ENCODE measurements around the gene RCE1.

Gene RCE1

DNA sequence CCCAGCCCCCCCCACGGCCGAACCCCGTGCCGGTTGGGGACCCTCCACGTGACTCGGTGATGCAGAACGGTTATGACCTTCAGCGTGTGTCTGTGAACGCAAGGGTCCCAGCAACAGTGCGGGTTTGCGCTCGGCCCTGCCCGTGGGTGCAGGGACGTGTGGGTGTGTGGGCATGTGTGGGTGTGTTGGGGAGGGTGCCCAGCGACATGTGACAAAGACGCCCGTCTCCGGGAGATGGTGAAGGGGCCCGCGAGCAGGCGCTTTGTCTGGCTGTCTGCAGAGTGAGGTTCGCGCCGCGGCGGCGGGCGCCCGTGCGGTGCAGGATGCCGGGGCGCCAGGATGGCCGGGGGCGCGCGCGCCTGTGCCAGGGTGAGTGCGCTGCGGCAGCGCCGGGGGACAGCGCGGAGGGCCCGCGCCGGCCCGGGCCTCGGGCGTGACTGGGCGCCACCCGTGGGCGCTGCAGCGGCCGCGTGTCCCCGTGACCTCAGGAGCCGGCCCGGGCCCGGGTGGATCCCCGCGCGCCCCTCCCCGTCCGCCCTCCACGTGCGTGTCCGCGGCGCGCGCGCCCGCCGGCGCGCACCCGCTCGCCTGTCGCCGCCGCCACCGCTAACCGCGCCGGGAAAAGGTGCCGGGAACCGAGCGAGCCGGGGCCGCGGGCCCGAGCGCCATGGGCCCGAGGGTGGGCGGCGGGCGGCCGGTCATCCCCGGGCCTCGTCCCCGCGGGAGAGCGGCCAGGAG lies 13.4 kb downstream of the RCE1 start, which contains the start of gene LRFN4:
Gene LRFN4 (plus strand): TSS at position 569 of the 738 bp plus-strand sequence. CDS start 681 bp downstream, outside the sequence.
- in situ Hi-C loops (cut with MboI; ENCODE audit: low sequenced_read_pairs) = no loop called here

DNA sequence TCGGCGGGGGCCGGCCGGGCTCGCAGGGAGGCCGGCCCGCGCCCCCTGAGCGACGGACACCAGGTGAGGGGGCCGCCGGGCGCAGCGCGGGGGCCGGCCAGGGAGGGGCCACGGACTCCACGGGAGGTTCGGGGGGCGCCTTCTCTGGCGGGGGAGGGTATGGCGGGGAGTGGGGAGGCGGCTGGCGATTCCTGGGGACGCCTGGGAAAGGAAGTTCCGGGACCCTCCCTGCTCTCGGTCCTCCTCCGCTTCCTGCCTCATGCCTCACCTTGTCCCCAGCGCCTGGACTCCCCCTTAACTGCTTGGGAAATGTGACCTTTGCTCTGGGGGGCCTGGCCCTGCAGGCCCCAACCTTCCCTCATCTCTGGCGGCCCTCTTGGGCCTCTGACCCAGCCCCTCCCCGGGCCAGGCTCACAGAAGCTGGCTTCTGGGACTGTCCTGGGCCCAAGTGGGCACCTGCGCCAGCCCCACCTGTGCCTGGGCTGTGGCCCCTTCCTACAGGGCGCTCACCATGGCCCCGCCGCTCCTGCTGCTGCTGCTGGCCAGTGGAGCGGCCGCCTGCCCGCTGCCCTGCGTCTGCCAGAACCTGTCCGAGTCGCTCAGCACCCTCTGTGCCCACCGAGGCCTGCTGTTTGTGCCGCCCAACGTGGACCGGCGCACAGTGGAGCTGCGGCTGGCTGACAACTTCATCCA lies 14.1 kb downstream of the RCE1 start:
- in situ Hi-C loops (cut with MboI; ENCODE audit: low sequenced_read_pairs) = no loop called here

DNA sequence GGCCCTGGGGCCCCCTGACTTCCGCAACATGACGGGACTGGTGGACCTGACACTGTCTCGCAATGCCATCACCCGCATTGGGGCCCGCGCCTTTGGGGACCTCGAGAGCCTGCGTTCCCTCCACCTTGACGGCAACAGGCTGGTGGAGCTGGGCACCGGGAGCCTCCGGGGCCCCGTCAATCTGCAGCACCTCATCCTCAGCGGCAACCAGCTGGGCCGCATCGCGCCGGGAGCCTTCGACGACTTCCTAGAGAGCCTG lies 14.6 kb downstream of the RCE1 start:
- in situ Hi-C loops (cut with MboI; ENCODE audit: low sequenced_read_pairs) = no loop called here

DNA sequence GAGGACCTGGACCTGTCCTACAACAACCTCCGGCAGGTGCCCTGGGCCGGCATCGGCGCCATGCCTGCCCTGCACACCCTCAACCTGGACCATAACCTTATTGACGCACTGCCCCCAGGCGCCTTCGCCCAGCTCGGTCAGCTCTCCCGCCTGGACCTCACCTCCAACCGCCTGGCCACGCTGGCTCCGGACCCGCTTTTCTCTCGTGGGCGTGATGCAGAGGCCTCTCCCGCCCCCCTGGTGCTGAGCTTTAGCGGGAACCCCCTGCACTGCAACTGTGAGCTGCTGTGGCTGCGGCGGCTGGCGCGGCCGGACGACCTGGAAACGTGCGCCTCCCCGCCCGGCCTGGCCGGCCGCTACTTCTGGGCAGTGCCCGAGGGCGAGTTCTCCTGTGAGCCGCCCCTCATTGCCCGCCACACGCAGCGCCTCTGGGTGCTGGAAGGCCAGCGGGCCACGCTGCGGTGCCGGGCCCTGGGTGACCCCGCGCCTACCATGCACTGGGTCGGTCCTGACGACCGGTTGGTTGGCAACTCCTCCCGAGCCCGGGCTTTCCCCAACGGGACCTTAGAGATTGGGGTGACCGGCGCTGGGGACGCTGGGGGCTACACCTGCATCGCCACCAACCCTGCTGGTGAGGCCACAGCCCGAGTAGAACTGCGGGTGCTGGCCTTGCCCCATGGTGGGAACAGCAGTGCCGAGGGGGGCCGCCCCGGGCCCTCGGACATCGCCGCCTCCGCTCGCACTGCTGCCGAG lies 15.1 kb downstream of the RCE1 start:
- in situ Hi-C loops (cut with MboI; ENCODE audit: low sequenced_read_pairs) = no loop called here

DNA sequence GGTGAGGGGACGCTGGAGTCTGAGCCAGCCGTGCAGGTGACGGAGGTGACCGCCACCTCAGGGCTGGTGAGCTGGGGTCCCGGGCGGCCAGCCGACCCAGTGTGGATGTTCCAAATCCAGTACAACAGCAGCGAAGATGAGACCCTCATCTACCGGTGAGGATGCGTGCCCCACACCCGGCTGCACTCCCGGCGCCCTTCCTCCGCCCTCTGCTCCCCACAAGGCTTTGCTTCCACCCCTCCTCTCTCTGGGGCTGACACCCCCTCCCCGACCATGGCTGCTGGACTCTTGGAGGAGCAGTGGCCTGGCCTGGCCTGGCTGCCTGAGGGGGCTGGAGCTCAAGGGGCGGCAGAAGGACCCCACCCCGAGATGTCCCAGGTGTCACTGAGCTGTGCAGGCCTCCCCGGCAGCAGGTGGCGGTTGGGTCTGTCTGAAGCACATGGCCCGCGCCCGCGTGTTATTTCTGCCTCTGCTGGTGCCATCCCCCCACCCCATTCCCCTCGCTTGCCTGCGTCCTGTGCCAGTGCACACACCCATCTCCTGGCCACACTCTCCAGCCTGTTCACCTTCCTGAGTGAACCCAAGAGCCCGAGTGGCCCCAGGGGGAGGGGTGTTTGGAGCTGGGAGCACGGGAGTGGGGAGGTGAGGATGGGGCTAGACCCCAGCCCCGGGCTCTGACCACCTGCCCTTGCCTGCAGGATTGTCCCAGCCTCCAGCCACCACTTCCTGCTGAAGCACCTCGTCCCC lies 15.9 kb downstream of the RCE1 start:
- in situ Hi-C loops (cut with MboI; ENCODE audit: low sequenced_read_pairs) = no loop called here

DNA sequence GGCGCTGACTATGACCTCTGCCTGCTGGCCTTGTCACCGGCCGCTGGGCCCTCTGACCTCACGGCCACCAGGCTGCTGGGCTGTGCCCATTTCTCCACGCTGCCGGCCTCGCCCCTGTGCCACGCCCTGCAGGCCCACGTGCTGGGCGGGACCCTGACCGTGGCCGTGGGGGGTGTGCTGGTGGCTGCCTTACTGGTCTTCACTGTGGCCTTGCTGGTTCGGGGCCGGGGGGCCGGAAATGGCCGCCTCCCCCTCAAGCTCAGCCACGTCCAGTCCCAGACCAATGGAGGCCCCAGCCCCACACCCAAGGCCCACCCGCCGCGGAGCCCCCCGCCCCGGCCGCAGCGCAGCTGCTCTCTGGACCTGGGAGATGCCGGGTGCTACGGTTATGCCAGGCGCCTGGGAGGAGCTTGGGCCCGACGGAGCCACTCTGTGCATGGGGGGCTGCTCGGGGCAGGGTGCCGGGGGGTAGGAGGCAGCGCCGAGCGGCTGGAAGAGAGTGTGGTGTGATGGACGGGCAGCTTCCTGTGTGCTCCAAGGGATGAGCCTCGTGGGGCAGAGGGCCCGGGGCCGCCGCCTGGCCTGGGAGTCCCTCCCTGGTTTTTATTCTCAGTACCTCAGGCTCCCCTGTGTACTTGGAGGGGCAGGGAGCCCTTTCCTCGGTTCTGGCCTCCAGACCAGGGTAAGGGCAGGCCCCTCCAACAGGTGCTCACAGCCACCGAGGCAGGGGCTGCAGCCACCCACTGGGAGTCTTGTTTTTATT lies 16.6 kb downstream of the RCE1 start:
- in situ Hi-C loops (cut with MboI; ENCODE audit: low sequenced_read_pairs) = no loop called here

DNA sequence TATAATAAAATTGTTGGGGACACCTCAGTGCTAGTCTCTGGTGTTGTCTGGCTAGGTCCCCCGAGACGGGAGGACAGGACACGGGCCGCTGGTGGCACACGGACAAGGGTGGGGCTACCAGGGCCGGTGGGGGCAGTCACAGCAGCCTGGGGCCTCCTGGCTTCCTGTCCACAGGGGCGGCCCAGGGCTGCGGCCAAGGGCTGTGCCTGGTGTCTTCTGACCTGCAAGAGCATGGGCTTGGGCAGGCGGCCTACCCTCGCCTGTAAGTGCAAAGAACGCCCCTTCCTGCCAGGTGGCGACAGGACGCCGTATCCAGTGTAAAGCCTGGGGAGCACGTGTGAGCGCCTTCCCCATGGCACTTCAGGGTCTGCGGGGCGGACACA lies 17.2 kb downstream of the RCE1 start:
- in situ Hi-C loops (cut with MboI; ENCODE audit: low sequenced_read_pairs) = no loop called here

DNA sequence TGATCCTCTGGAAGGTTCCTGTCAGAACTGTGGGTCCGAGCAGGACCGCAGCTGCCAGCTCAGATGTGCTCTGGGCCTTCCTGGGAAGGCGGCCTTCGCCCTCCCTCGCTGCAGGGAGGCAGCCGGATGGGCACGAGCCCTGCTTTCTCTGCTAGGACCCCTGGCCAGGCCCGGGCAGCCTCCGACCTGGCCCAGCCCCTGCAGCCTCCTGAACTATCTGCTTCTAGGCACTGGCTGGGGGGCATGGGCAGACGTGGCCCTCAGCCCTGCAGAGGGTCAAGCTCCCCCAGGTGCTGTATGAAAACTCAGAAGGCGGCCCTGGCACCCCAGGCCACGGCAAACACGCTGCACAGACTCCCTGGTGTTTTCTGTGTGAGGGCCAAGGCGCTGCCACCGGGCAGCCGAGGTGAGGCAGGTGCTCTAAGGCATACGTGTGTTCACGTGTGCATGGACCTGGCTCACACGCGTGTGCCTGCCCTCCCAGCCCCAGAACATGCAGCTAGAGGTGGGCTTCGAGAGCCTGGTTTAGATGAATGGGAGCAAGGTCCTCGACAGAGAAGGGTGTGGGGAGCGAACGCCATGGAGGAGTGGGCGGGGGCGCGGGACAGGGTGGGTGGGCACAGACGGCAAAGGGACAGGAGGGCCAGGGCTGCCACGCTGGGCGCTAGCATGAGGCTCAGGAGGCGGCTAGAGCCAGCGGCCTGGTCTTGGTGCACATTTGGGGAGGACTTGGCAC lies 18.0 kb downstream of the RCE1 start:
- in situ Hi-C loops (cut with MboI; ENCODE audit: low sequenced_read_pairs) = no loop called here

DNA sequence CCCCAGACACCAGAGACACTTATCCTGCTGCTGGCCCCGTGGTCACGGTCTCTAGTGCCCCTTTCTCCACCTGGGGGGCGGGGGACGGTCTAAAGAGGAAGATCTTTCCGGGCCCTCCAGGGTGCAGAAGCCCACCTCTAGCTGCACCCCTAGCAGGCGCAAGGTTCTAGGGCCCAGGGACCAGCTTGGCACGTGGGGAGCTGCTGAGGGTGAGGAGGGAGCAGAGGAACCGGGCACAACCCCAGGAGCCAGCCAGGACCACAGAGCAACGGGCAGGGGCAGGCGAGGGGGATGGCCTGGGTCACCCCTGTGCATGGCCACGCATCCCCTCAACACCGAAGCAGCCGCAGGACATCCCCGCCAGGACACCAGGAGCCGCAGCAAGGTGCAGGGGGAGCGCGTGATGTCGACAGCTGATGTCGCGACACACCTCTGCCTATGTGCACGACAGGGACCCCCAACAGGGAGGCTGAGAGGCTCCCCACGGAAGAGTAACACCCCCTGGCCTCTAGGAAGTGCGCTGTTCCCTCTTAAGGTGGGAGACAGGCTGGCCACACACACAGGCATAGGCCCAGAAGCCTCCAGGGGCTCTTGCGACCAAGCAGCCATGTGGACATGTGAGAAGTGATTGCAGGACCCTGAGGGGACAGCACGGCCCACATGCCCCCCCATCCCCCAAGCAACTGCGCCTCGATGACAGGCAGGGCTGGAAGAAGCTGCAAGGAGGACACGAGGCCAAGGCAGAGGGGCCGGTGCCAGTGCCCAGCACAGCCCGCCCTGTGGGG lies 18.7 kb downstream of the RCE1 start:
- in situ Hi-C loops (cut with MboI; ENCODE audit: low sequenced_read_pairs) = no loop called here

DNA sequence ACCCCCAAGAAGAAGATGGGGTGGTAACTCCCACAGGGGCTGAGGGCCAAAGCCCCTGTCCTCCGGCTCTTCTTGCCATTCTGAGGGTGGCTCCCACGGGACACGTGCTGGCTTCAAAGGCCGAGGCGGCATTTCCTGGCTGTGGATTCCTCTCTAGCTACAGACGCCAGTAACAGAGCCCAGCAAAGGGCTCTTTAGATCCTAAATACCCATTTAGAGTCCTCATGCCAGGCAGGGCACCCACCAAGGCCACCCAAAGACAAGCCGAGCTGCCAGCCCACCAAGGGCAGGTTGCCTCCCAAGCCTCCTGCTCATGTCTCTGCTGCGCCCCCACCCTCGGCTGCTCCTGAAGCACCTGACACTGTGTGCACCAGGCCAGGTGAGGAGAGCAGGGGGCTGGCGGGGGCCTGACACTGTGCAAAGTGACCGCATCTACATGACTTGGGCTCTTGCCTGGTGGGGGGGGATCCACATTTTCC lies 19.4 kb downstream of the RCE1 start:
- in situ Hi-C loops (cut with MboI; ENCODE audit: low sequenced_read_pairs) = no loop called here

DNA sequence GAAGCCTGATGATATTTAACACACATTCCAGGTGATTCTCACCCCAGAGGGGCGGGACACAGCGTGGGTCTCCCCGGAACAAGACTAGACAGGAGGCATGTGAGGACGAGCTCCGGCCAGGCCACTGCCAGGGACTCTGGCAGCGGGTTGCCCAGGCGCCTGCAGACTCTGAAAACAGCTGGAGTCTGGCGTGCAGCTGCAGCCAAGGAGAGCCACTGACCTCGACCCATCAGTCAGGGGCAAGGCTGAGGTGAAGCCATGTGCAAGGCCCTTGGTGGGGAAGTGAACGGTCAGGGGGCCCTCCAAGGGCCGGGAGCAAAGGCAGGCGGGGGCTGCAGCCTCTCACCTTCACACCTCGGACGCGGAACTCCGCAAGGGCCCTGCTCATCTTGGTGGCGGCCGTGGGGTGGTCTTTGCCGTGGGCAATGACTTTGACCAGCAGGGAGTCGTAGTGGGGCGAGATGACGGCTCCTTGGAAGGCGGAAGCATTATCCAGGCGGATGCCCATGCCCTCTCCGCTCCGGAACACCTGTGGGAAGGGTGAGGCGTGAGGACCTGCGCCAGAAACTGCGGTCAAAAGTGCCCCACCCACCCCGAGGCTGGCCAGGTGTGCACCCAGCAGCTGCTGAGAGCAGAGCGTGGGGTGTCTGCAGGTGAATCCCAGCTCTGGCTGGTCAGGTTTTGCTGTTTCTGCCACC lies 20.3 kb downstream of the RCE1 start:
- in situ Hi-C loops (cut with MboI; ENCODE audit: low sequenced_read_pairs) = no loop called here

DNA sequence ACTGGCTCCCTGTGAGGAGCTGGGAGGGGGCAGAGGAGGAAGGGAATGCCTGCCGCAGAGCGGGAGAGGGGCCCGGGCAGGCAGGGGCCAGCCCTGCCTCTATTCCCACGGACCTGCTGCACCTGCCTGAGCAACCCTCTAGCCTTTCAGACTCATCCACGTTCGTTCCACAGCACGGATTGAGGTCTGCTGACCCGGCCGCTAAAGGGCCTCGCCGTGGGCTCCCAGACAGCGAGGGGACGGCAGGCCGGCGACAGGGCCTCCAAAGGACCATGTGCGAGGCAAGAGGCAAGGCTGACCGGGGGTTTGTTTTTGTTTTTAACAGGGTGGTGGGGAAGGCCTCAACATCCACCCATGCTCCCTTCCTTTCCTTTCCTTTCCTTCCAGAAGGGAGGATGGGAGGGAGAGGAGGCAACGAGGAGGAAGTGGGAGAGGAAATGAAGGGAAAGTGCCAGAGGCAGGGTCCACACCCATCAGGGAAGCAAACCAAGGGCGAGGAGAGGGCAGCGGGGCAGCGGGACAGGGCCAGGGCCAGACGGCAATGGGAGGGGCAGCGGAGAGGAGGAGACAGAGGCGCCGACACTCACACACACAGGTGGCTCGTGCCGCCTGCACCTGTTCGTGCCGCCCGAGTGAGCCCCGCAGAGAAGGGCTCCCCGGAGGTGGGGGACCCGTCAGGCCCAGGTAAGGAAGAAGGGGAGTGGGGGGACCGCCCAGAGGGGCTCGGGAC lies 21.1 kb downstream of the RCE1 start:
- in situ Hi-C loops (cut with MboI; ENCODE audit: low sequenced_read_pairs) = no loop called here

DNA sequence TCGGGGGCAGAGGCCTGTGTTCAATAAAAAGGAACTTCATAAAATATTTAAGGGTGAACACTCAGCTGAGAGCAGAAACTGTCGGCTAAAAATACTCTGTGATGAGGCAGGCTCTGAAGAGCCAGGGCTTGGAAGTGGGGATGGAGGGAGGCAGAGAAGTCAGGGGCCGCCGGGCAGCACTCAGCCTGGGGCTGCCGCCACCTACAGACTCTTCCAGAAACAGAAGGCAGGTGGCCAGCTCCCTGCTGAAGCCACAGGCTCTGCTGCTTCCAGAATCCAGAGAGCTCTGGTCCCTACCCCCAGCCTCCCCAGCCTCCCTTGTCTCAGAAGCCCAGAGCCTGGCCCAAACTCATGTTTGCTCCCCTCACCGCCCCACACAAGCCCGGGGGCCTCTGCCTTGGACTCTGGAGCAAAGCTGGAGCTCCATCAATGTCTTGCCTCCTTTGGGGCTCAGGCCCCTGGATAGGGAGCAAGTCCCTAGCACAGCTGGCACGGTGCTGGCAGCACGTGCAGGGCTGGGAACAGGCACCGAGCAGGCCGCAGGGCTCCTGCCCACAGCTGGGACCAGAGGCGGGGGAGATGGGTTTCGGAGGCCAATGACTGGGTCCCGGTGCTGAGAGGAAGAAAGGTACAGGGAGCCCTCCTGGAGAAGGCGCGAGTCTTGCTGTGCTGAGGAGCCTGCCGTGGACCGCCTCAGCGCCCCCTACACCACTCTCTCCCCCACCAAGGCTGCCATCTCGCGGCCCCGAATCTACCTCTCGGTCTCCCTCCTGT lies 21.9 kb downstream of the RCE1 start:
- in situ Hi-C loops (cut with MboI; ENCODE audit: low sequenced_read_pairs) = no loop called here

DNA sequence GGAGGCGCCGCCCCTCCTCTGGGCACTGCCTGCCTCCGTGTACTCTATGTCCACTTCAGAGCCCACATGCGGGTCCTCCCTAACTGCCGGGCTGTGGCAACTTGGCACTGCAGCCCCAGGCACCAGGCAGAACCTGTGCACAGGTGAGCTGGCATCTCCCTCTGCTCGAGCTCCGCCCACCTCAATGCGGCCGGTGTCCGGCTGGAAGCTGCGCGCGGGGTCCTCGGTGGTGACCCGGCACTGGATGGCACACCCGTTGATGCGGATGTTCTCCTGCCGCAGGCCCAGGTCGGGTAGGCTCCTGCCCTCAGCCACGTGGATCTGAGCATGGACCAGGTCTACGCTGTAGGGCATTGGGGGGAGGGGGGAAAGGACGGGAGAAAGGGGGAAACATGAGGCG lies 22.8 kb downstream of the RCE1 start:
- in situ Hi-C loops (cut with MboI; ENCODE audit: low sequenced_read_pairs) = no loop called here

DNA sequence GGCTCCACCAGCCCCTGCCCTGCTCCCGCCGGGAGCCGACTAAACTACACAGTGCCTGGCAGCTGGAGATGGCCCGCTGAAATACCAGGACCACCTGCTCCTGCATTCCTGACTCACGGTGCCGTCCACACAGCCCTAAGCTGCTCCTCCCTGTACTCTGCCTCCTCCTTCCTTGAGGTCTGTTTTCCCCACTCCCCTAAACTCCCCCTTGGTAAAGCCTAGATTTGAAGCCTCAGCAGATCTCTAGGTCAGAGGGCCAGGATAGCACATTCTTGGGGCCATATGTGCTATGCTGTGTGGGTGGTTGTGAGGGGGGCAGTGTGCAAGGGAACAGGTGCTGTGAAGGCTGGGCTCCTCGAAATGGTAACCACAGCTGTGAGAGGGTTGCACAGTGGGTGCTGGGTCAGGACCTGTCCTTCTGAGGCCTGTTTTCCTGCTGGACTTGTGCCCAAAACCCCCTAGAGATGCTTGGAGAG lies 23.3 kb downstream of the RCE1 start:
- in situ Hi-C loops (cut with MboI; ENCODE audit: low sequenced_read_pairs) = no loop called here

DNA sequence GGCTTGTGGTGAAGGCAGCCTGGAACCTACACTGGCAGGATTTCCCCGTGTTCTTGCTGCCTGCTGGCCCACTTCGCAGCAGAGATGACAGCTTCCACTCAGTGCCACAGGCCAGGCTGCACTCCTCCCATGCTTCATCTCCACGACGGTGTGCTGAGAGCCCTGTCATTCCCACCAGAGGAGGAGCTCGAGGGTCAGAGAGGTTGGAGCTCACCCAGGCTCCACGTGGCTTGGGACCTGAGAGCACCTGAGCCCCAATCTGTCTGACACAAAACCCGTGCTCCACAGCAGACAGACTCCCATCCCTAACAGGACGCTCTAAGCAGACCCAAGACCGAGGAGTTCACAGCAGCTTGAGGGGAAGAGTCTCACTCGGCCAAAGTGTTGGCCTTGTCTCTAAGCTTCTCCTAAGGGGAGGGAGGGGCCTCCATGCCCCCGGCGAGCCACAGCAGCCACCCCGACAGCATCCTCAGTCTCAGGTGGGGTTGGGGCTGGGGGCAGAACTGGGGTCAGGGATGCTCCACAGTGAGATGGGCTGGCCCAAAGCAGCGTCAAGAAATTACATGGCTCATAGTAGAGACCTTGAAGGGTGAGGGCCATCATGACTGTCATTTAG lies 24.3 kb downstream of the RCE1 start:
- in situ Hi-C loops (cut with MboI; ENCODE audit: low sequenced_read_pairs) = no loop called here

Measured in HL-60/S4 (cell line).